Osteoblast (primary cell): Measurements from ENCODE around the gene GAB2. TPM values are rescaled to one million over a fixed set of nuclear protein-coding genes. Genes with fewer than 3 reads are reported as not detected.

Experiments
- DNase-seq: peaks from one replicate; pipeline ENCODE4 v3.0.0; 2011; ENCODE audit warnings: low spot score, mixed read lengths; ENCODE audit not compliant: insufficient read length; ENCODE audit errors: missing footprints
- H2AFZ ChIP-seq: 2 replicates; pipeline ENCODE4 v1.6.0; 2011; ENCODE audit warnings: mild to moderate bottlenecking, low read length
- H3K27ac ChIP-seq: 2 replicates; pipeline ENCODE4 v1.5.1; 2011; ENCODE audit warnings: mild to moderate bottlenecking, low read depth, low read length, moderate library complexity
- H3K27me3 ChIP-seq: 2 replicates; pipeline ENCODE4 v1.6.0; 2012; ENCODE audit warnings: mild to moderate bottlenecking, control low read depth, inconsistent platforms, low read length, moderate library complexity; ENCODE audit not compliant: insufficient read depth
- H3K36me3 ChIP-seq: 2 replicates; pipeline ENCODE4 v1.5.1; 2011; ENCODE audit warnings: mild to moderate bottlenecking, low read length, control low read depth, moderate library complexity; ENCODE audit not compliant: insufficient read depth
- H3K4me1 ChIP-seq: 2 replicates; pipeline ENCODE4 v1.5.1; 2011; ENCODE audit warnings: mild to moderate bottlenecking, low read length, control low read depth, moderate library complexity; ENCODE audit not compliant: insufficient read depth
- H3K4me2 ChIP-seq: 2 replicates; pipeline ENCODE4 v1.6.0; 2011; ENCODE audit warnings: mild to moderate bottlenecking, low read length; ENCODE audit not compliant: insufficient read depth
- H3K4me3 ChIP-seq: fragments of 200-600 bp; sonication (generic); 3 replicates; pipeline ENCODE4 v1.5.1; 2012; ENCODE audit warnings: mild to moderate bottlenecking, low read length, inconsistent platforms; ENCODE audit not compliant: insufficient read depth
- H3K79me2 ChIP-seq: 2 replicates; pipeline ENCODE4 v1.6.0; 2012; ENCODE audit warnings: mild to moderate bottlenecking, low read length, control low read depth, inconsistent platforms; ENCODE audit not compliant: insufficient read depth
- H3K9me3 ChIP-seq: 2 replicates; pipeline ENCODE4 v1.5.1; 2011; ENCODE audit warnings: low read depth, low read length, control low read depth
- H4K20me1 ChIP-seq: 2 replicates; pipeline ENCODE4 v1.6.0; 2012; ENCODE audit warnings: mild to moderate bottlenecking, low read length, control low read depth; ENCODE audit not compliant: insufficient read depth
- total RNA-seq: library from RNA; depleted of rRNA; stranded (reverse); fragments of >200 nt; gene quantifications from 2 replicates; pipeline ENCODE4 v1.2.3, GENCODE V29; 2012
- TF ChIP-seq, protein P1 (sequence below): IDR thresholded peaks from 2 replicates; pipeline ENCODE4 v1.5.1; 2011; ENCODE audit warnings: mild to moderate bottlenecking, low read depth, low read length, moderate library complexity; ENCODE audit errors: extremely low read depth

GAB2 gene
- total RNA-seq, 1 donor: 18.5 TPM

DNA sequence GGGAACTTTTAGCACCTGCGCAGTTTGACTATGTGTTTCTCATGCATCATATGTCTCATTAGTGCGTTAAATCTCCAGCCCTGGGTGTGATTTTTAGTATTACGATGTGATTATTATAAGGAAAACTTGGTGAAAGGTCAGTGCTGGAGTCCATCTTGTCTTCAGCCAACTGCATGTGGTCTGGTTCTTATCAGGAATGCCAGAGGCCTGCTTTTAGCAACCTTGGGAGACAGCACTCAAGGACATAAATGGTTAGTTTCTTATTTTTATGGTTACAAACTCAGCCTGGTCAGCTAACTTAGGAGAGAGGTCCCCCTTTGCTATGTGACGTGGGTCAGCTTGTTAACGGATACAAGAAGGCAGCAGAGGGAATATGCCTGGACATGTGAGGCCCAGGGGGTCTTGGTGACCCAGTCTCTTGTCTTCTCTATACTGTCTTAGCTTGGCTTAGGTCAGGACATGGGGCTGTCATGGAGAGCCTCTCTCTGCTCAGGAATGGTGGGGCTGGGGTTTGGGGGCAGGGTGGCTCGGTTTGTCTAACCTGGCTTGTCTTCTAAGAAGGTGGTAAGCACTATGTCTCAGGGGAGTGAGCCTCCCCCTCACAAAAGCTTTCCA, 250.7 kb downstream of the GAB2 start:
- H3K9me3 ChIP-seq: no peaks in the 10 kb centered on the region
- no peaks in the 10 kb centered on the region for H3K36me3 ChIP-seq
- no peaks in the 10 kb centered on the region for H3K27me3 ChIP-seq
- TF ChIP-seq, protein P1, sequence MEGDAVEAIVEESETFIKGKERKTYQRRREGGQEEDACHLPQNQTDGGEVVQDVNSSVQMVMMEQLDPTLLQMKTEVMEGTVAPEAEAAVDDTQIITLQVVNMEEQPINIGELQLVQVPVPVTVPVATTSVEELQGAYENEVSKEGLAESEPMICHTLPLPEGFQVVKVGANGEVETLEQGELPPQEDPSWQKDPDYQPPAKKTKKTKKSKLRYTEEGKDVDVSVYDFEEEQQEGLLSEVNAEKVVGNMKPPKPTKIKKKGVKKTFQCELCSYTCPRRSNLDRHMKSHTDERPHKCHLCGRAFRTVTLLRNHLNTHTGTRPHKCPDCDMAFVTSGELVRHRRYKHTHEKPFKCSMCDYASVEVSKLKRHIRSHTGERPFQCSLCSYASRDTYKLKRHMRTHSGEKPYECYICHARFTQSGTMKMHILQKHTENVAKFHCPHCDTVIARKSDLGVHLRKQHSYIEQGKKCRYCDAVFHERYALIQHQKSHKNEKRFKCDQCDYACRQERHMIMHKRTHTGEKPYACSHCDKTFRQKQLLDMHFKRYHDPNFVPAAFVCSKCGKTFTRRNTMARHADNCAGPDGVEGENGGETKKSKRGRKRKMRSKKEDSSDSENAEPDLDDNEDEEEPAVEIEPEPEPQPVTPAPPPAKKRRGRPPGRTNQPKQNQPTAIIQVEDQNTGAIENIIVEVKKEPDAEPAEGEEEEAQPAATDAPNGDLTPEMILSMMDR: no peak
- no peaks in the 10 kb centered on the region for H4K20me1 ChIP-seq
- DNase-seq: no peak
- H2AFZ ChIP-seq: no peak overlapping the region
- peak overlapping the region; percentile 59 for H3K27ac ChIP-seq
- no peak overlapping the region for H3K4me3 ChIP-seq
- H3K79me2 ChIP-seq: no peaks in the 10 kb centered on the region
- no peak overlapping the region for H3K4me2 ChIP-seq
- peaks cover 56% of the 10 kb centered on the region for H3K4me1 ChIP-seq

Other genes starting within 250 kb of the GAB2 start
- gene KCTD21, start 229.2 kb downstream of the GAB2 start, total RNA-seq: 14.5 and 15.0 TPM in 2 replicates
- gene USP35, start 228.9 kb downstream of the GAB2 start, total RNA-seq: 21.4 and 26.2 TPM in 2 replicates
- gene NARS2, start 157.0 kb upstream of the GAB2 start, total RNA-seq: 12.7 and 19.5 TPM in 2 replicates